Measurements from ENCODE around the gene LRRC40.

DNA sequence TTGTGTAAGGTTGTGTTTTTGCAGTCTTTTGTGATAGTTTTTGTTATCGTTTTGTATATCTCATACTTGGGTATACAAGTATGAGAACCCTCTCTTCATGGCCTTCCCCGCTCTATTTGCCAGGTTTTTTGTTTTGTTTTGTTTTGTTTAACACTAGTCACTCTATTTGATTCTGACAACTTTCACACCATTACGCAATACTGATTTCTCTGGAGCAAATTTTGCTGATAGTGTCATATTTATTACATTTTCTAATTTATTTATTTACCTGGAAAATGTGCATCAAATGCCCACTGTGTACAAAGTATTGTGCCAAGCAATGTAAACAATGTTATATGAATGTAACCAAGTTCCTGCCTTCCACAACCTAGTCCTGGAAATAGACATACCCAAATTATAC lies 90.1 kb downstream of the LRRC40 start:
- TF ChIP-seq, protein P1, sequence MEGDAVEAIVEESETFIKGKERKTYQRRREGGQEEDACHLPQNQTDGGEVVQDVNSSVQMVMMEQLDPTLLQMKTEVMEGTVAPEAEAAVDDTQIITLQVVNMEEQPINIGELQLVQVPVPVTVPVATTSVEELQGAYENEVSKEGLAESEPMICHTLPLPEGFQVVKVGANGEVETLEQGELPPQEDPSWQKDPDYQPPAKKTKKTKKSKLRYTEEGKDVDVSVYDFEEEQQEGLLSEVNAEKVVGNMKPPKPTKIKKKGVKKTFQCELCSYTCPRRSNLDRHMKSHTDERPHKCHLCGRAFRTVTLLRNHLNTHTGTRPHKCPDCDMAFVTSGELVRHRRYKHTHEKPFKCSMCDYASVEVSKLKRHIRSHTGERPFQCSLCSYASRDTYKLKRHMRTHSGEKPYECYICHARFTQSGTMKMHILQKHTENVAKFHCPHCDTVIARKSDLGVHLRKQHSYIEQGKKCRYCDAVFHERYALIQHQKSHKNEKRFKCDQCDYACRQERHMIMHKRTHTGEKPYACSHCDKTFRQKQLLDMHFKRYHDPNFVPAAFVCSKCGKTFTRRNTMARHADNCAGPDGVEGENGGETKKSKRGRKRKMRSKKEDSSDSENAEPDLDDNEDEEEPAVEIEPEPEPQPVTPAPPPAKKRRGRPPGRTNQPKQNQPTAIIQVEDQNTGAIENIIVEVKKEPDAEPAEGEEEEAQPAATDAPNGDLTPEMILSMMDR (IDR thresholded peaks at IDR 0.05): no peak
- TF ChIP-seq POLR2A (IDR thresholded peaks at IDR 0.05): no peak

All from suprapubic skin (tissue), 3 donors.